ENCODE measurements around the gene SPDYE1. TPM values are rescaled to one million over a fixed set of nuclear protein-coding genes. Genes with fewer than 3 reads are reported as not detected.

Gene SPDYE1
- not detected in 2 replicates for total RNA-seq (ENCODE audit: low replicate concordance)

GRCh38 chr7:43997532-43997931 is at the start of gene SPDYE1:
Gene SPDYE1, plus strand, starts transcription at chr7:43997897. Its CDS starts 2,053 bp downstream, at chr7:43999950.

GRCh38 chr7:44044315-44045225 is 46.9 kb downstream of the SPDYE1 start, which contains the start of gene DBNL:
Gene DBNL, plus strand, starts transcription at chr7:44044702. Its CDS starts 36 bp downstream, at chr7:44044738.

Other genes with a start within 250 kb of the SPDYE1 start
- 22.7 and 32.6 TPM in 2 replicates for gene BLVRA, start 239.2 kb upstream of the SPDYE1 start, total RNA-seq (ENCODE audit: low replicate concordance)
- 82.7 and 98.8 TPM in 2 replicates for gene MRPS24, start 128.4 kb upstream of the SPDYE1 start, total RNA-seq (ENCODE audit: low replicate concordance)
- 24.8 and 25.4 TPM in 2 replicates for gene URGCP, start 91.3 kb upstream of the SPDYE1 start, total RNA-seq (ENCODE audit: low replicate concordance)
- 8.4 and 12.1 TPM in 2 replicates for gene UBE2D4, start 71.5 kb upstream of the SPDYE1 start, total RNA-seq (ENCODE audit: low replicate concordance)
- 171 and 262 TPM in 2 replicates for gene DBNL, start 46.8 kb downstream of the SPDYE1 start, total RNA-seq (ENCODE audit: low replicate concordance)
- gene PGAM2, start 67.7 kb downstream of the SPDYE1 start, total RNA-seq (ENCODE audit: low replicate concordance) = 0.75 and 2.5 TPM in 2 replicates
- 8.6 and 15.2 TPM in 2 replicates for gene POLM, start 84.6 kb downstream of the SPDYE1 start, total RNA-seq (ENCODE audit: low replicate concordance)
- gene AEBP1, start 106.4 kb downstream of the SPDYE1 start, total RNA-seq (ENCODE audit: low replicate concordance) = 80.0 and 122 TPM in 2 replicates
- gene POLD2, start 125.7 kb downstream of the SPDYE1 start, total RNA-seq (ENCODE audit: low replicate concordance) = 72.0 and 80.7 TPM in 2 replicates
- 0.82 TPM in 1 of 2 replicates, not detected in the other for gene MYL7, start 143.4 kb downstream of the SPDYE1 start, total RNA-seq (ENCODE audit: low replicate concordance)
- gene GCK, start 191.5 kb downstream of the SPDYE1 start, total RNA-seq (ENCODE audit: low replicate concordance) = 0.60 and 1.6 TPM in 2 replicates
- 41.7 and 128 TPM in 2 replicates for gene YKT6, start 203.1 kb downstream of the SPDYE1 start, total RNA-seq (ENCODE audit: low replicate concordance)

Measured in smooth muscle cell of the coronary artery (primary cell).